HL-60 (cell line): ENCODE results near the gene SNAPC4.
"Not testable (repeated sequence)": the region's sequence is repeated elsewhere in the genome, so short reads cannot be mapped to it uniquely, and the experiment has no call there.

Source experiments
- DNase-seq, 2 experiments: peaks; one replicate each; pipeline ENCODE4 v3.0.0-alpha.2; 2010 to 2020; ENCODE audit warnings: low read depth in 1 of 2, low spot score in 1 of 2
- H3K27ac ChIP-seq: fragments of 250-450 bp; sonication (Bioruptor Pico); replicated peaks from 2 replicates; pipeline ENCODE4 v1.5.1; 2020; ENCODE audit warnings: mild to moderate bottlenecking, moderate library complexity
- H3K27me3 ChIP-seq: fragments of 250-450 bp; sonication (Bioruptor Pico); 2 replicates; pipeline ENCODE4 v1.5.1; 2021; ENCODE audit warnings: mild to moderate bottlenecking, moderate library complexity; ENCODE audit not compliant: insufficient read depth, poor library complexity, severe bottlenecking
- H3K4me3 ChIP-seq: replicated peaks from 2 replicates; pipeline ENCODE4 v1.5.1; 2011; ENCODE audit warnings: mild to moderate bottlenecking, control low read depth, low read length; ENCODE audit not compliant: insufficient read depth
- GABPA ChIP-seq: IDR thresholded peaks from 2 replicates; pipeline ENCODE4 v1.6.1; 2012; ENCODE audit warnings: low read depth
- POLR2AphosphoS5 ChIP-seq: IDR thresholded peaks from 2 replicates; pipeline ENCODE4 v1.6.1; 2012; ENCODE audit warnings: low read depth
- SPI1 ChIP-seq: IDR thresholded peaks from 2 replicates; pipeline ENCODE4 v1.6.1; 2012; ENCODE audit warnings: low read depth, mild to moderate bottlenecking, borderline replicate concordance
- TF ChIP-seq, protein P1 (sequence below): IDR thresholded peaks from one replicate; pipeline ENCODE4 v1.5.1; 2011; ENCODE audit warnings: low read length, control low read depth, inconsistent platforms; ENCODE audit not compliant: insufficient read depth
- TF ChIP-seq, protein P2 (sequence below): IDR thresholded peaks from 2 replicates; pipeline ENCODE4 v1.6.1; 2012; ENCODE audit warnings: low read depth; ENCODE audit not compliant: insufficient replicate concordance

SNAPC4 gene

DNA sequence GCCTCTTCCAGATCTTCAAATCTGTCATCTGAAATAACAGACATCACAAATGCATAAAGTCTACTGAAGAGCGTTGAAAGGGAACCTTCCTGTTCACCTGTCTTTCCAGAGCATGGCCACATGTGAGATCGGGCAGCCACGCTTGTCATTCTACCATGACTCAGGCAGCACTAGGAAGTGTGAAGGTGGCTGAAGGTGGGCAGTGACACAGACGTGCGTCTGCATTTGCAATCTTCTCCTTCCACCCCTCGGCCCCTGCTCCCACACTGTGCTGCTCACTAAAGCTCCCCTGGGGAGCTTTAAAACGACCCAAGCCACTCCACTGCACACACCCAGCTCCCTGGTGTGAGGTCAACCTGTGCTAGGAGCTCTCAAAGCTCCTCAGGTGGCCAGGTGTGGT is 7.9 kb upstream of the SNAPC4 start:
- Histone ChIP-seq H3K27ac (no peak overlapping the region), H3K27me3 (no peaks in the 10 kb centered on the region), H3K4me3 (no peak overlapping the region)
- no peak for TF ChIP-seq SPI1
- no peak for TF ChIP-seq GABPA
- TF ChIP-seq POLR2AphosphoS5, result no peak
- TF ChIP-seq, protein P1, sequence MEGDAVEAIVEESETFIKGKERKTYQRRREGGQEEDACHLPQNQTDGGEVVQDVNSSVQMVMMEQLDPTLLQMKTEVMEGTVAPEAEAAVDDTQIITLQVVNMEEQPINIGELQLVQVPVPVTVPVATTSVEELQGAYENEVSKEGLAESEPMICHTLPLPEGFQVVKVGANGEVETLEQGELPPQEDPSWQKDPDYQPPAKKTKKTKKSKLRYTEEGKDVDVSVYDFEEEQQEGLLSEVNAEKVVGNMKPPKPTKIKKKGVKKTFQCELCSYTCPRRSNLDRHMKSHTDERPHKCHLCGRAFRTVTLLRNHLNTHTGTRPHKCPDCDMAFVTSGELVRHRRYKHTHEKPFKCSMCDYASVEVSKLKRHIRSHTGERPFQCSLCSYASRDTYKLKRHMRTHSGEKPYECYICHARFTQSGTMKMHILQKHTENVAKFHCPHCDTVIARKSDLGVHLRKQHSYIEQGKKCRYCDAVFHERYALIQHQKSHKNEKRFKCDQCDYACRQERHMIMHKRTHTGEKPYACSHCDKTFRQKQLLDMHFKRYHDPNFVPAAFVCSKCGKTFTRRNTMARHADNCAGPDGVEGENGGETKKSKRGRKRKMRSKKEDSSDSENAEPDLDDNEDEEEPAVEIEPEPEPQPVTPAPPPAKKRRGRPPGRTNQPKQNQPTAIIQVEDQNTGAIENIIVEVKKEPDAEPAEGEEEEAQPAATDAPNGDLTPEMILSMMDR, result no peak
- TF ChIP-seq, protein P2, sequence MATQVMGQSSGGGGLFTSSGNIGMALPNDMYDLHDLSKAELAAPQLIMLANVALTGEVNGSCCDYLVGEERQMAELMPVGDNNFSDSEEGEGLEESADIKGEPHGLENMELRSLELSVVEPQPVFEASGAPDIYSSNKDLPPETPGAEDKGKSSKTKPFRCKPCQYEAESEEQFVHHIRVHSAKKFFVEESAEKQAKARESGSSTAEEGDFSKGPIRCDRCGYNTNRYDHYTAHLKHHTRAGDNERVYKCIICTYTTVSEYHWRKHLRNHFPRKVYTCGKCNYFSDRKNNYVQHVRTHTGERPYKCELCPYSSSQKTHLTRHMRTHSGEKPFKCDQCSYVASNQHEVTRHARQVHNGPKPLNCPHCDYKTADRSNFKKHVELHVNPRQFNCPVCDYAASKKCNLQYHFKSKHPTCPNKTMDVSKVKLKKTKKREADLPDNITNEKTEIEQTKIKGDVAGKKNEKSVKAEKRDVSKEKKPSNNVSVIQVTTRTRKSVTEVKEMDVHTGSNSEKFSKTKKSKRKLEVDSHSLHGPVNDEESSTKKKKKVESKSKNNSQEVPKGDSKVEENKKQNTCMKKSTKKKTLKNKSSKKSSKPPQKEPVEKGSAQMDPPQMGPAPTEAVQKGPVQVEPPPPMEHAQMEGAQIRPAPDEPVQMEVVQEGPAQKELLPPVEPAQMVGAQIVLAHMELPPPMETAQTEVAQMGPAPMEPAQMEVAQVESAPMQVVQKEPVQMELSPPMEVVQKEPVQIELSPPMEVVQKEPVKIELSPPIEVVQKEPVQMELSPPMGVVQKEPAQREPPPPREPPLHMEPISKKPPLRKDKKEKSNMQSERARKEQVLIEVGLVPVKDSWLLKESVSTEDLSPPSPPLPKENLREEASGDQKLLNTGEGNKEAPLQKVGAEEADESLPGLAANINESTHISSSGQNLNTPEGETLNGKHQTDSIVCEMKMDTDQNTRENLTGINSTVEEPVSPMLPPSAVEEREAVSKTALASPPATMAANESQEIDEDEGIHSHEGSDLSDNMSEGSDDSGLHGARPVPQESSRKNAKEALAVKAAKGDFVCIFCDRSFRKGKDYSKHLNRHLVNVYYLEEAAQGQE, result no peak
- DNase-seq, result no peak

DNA sequence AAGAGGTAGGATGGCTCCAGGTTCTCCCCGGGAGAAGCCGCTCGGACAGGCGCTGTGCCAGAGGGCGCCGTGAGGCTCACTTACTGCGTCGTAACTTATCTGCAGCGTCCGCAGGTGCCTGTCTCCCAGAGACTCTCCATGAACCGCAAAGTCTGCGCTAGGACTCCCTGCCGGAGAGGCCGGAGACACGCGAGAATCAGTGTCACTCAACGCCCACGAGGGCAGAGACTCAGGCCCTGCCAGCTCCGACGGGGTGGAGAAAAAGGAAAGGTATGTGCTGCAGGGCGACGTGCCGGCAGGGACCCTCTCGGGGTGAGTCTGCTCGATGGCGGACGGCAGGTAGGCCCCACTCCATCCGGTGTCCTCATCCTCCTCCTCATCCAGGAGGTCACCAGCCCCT is 7.1 kb upstream of the SNAPC4 start:
- not testable (repeated sequence) for H3K27ac ChIP-seq, DNase-seq, H3K27me3 ChIP-seq, H3K4me3 ChIP-seq

DNA sequence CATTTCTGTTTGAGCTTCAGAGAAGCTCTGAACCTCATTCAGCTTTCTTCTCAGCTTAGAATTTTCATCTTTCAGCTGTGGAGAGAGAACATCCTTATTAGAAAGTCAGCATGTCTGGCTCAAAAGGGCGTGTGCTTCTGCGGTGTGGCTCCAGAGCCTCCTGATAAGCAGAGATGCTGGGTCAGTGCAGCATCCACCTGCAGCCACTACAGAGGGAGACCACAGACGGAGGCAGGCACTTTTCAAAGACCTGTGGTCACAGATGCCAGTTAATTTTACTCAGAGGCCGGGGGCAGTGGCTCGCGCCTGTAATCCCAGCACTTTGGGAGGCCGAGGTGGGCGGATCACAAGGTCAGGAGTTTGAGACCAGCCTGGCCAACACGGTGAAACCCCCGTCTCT is 5.9 kb upstream of the SNAPC4 start:
- not testable (repeated sequence) for H3K27me3 ChIP-seq, H3K4me3 ChIP-seq, H3K27ac ChIP-seq, DNase-seq

DNA sequence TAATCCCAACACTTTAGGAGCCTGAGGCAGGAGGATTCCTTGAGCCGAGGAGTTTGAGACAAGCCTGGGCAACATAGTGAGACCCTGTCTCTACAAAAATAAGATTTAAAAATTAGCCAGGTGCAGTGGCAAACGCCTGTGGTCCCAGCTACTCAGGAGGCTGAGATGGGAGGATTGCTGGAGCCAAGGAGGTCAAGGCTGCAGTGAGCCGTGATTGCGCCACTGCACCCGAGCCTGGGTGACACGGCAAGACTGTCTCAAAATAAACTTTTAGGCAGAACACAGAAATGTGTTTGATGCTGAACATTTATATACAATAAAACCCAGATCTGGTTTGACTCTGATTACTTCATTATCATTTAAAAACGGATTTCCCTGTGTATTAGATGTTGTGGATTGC is 5.5 kb upstream of the SNAPC4 start:
- no peak for DNase-seq
- Histone ChIP-seq H3K27ac (no peak overlapping the region), H3K27me3 (no peaks in the 10 kb centered on the region), H3K4me3 (no peak overlapping the region)
- TF ChIP-seq POLR2AphosphoS5, result no peak
- TF ChIP-seq SPI1, result no peak

DNA sequence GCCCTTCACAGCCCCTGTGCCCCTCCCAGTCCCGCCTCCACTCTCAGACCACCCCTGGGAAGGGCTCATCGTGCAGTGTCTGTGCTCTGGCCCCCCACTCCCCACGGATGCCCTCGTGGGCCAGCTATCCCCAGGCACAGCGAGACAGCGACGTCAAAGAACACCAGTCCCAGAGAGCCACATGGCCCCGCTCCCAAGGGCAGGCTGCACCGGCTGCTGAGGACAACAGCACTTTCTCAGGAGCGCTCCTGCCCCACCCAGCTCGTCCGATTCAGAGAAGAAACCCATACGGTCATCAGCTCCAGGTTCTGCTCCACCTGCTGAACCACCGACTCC is 4.8 kb upstream of the SNAPC4 start:
- DNase-seq, result no peak
- TF ChIP-seq, protein P2, result no peak
- TF ChIP-seq GABPA, result no peak
- TF ChIP-seq POLR2AphosphoS5, result no peak
- TF ChIP-seq, protein P1, result no peak
- TF ChIP-seq SPI1, result no peak
- no peaks in the 10 kb centered on the region for H3K27me3 ChIP-seq
- H3K27ac ChIP-seq, result no peak overlapping the region
- H3K4me3 ChIP-seq, result no peak overlapping the region
